NCI-H2171 treated with DMSO at 0.1 percent for 48 hours (cell line): ENCODE data around the gene TBC1D5.

Source experiments
- DNase-seq: peaks from one replicate; lab custom pipeline; 2025; lab: John Stamatoyannopoulos, UW

The TBC1D5 gene

DNA sequence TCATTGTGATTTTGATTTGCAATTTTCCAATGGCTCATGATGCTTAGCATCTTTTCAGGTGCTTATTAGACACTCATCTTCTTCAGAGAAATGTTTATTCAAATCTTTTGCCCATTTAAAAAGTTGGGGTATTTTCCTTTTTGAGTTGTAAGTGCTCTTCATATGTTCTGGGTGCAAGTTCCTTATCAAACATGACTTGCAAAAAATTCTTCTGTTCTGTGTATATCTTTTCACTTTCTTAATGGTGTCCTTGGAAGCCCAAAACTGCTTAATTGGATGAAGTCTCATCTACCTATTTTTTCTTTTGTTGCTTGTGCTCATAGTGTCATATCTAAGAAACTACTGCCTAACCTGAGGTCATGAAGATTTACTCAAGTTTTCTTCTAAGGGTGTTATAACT, 524.8 kb downstream of the TBC1D5 start:
- no peak for DNase-seq

DNA sequence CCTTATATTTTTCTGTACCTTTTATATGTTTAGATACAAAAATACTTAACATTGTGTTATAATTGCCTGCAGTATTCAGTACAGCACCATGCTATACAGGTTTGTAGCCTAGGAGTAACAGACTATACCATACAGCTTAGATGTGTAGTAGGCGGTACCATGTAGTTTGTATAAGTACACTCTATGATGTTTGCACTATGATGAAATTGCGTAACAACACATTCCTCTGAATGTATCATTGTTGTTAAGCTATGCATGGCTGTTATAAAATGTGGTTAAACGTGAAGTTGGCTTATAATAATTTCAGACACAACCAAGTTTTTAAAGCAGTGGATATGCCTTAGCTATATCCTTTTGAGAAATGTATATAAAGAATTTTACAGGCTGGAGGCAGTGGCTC, 529.3 kb downstream of the TBC1D5 start:
- no peak for DNase-seq

DNA sequence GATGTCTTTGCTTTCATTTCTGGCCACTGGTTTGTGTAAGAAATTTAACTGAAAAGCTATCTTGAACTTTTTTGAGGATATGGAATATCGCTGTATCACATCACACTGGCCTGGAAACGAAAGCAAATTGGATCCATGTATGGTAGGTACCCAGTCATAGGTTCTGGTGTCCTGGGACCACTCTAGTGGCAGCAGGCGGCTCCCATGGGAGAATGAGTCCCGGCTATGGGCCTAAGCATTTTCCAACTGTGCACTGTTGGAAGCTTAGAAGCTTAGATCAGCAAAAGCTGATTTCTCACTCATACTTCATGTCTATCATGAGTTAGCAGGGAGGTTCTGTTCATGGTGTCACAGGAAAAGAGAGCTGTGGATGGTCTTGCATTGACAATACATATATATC, 534.5 kb downstream of the TBC1D5 start:
- DNase-seq = no peak

DNA sequence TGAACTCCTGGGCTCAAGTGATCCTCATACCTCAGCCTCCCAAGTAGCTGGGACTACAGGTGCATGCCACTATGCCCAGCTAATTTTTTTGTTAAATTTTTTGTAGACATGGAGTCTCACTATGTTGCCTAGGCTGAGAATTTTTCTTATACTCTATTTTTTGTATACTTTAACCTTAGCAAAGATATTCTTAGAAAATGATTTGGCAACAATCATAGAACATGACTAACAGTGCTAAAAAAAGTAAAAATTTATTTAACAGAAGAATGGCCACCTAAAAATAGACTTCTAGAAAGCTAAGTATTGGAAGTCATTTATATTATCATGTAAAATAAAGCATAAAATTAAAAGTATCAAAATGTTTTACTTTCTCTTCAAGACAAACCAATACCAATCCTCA, 535.4 kb downstream of the TBC1D5 start:
- no peak for DNase-seq

DNA sequence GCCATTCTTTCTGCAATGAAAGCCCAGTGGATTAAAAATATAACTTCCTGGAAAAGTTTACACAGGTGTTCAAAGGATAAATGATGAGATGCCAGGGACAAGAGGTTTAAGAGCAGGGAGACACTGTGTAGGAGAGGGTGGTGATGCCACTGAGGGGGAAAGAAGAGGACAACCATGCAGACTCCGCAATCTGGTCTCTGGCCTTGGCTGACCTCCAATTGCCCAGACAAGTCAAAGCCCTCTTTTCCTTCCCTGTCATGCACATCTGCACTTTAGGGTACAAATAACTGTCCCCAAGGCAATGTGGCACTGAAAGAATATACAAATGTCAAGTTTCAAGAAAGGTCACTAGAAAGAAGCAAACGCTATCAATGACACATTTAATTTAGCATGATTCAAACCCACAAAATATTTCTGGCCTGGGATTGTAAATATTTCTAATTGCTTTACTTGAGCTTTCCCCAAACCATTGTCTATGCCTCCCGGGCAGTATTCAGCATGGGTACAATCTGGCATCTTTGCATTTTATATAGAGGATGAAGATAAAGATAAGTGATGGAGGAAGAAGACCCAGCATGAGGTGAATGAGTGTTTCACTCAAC, 538.3 kb downstream of the TBC1D5 start:
- DNase-seq = no peak

DNA sequence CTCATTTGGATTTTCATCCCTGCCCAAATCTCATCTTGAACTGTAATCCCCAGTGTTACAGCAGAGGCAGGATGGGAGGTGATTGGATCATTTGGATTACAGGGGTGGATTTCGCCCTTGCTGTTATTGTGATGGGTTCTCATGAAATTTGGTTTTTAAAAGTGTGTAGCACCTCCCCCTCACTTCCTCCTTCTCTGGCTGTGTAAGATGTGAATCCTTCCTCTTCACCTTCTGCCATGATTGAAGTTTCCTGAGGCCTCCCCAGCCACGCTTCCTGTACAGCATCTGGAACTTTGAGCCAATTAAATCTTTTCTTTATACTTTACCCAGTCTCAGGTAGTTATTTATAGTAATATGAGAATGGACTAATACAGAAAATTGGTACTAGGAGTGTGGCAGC, 540.9 kb downstream of the TBC1D5 start:
- no peak for DNase-seq

DNA sequence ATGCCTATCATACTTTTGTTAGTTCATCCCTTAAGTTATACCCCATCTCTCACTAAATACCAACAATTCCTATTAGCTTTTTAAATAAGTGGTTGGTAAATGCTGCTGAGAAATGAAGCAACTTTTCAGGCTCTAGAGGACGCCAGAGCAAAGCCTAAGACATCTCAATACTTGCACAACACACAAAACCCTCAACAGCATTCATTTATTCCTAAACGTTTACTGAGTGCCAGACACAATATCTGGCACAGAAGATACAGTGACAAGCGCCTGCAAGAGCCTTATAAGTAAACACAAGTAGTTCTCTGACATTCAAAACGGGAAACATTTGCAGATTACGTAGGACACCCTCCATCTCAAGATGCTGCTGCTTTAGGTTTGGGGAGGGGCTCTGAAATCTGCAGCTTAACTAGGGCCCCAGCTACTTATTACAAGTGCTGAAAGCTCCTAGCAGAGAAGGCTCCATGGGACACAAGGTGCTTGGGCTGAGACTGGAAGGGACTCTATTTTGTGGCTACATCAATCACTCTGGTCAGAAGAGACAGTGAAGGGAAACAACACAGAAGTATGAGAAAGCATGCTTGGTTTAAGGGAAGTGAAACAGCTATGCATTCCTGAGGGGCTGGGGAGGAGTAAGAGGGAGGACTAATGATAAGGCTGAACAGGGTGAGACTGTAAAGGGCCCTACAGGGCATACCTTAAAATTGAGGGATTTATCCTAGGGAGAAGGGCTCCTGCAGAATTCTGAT, 546.4 kb downstream of the TBC1D5 start:
- no peak for DNase-seq

DNA sequence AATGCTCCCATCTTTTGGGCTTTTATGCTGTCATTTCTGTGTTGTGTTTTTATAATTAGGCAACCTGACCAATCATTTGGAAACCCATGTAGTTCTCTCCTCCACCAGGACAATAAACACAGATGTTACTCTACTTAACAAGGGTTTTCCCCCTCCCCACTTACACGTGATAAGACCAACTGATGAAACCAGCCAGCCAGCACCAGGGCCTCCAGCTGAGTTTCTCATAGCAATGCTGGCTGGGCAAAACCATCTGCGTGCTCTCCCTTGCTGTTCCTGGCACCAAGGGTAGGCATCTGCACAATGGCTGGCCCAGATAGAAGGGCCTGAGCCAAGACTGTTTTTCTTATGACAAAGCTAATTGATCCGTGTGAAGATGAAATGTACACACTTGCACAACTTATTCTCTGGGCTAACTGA, 547.2 kb downstream of the TBC1D5 start:
- peak; percentile 89 for DNase-seq

DNA sequence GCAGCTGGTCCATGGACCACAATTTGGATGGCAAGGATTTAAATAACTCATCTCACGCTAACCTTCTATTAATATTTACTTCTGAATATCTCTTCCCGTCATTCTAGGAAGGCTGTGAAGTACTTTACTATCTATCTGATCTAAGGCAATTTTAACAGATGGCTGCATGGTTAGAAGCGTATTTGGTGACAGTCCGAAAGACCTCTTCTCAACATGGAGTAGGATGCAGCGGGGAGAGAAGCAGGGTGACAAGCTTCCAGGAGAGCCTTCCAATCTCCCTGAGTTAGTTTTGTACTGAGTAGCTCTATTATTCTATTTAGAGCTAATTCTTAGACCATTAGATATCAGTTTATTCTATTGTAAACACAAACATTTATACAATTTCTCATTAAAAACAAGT, 548.3 kb downstream of the TBC1D5 start:
- DNase-seq = peak; percentile 77

DNA sequence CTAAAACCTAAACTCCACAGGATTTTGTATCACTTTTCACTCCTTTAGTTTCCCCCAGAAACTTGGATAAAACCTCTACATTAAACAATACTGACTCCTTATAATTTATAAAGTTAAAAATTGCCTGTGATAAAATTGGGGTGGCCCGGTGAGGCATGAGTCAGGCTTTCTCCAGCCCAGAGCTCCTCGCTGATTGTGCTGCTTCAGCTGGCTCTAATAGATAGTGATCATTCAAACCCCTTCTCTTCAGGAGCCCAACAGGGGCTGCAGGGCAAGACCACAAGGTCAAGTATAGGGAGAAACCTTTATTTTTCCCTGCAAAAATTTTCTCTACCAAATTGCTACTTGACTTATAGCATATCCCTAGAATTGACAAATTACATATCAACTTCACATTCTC, 549.4 kb downstream of the TBC1D5 start:
- no peak for DNase-seq

DNA sequence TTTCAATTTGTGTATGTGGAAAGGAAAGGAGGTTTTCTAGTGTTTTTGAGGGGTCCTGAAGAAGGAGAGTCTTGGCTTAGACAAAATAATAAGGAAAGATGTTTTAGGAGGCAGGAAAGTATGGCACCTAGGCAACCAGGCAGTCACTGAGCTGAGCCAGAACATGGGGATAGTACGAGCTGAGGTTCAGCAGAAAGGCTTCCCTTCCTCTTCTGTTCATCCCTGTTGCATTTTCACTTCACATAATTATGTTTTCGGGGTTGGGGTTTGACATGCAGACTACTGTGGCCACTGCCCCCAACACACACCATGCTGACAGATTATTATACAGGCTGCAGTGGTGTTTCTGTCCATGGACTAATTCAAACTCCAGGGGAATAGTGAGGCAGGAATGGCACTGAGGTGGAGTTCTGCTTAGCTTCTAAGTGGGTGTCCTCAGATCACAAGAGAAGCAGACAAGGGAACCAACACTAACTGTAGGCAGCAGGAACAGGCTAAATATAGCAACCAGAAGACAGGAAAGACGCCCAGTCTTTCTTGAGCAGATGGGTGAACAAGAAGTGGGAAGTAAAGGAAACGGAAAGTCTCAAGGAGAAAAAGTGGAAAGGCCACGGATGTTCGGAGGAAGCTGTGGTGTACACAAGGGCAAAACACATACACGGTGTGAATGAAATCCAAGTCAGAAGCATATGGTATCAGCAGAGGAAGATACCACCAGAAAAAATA, 551.9 kb downstream of the TBC1D5 start:
- no peak for DNase-seq

DNA sequence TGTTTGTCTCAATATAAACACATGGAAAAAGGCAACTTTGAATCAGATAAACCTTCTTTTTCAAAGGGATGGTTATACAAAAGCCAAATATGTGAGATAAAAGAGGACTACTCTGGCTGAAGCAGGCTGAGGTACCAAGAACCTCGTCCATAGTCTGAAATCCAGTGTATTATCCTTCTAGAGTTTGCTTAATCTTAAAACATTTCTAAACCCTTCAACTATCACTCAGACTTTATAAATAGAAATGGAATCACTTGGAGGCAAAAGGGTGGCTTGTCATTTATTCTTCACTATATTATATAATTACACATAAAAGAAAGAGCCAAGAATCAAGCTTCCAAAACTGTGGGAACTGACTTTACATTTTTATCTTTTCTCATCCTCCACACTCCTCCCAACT, 554.1 kb downstream of the TBC1D5 start:
- no peak for DNase-seq

DNA sequence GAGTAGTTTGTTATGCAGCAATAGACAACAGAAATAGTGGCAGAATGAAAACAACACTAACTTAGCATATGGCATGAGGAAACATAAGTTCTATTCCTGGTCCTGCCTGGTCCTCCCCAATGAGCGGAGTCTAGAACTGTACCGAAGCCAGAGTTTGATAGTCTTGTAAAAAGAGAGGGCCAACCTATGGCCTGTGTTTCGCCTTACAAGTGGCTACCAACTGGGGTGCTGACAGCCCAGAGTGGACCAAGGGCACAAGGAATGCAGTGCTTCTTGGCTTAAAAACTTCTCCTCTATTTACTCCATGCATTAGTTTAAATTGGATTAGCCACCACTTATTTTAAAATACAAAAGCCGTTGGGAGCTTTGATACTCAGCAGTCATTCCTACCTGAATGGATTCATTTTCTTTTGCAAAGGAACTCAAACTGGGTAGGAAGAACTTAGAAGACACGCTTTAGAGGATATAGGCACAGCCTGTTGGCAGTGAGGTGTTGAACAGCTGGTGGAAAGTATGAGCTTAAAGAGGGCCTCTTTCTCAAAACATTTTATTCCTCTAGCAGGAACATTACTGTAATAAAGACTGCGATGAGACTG, 554.7 kb downstream of the TBC1D5 start:
- DNase-seq = no peak

DNA sequence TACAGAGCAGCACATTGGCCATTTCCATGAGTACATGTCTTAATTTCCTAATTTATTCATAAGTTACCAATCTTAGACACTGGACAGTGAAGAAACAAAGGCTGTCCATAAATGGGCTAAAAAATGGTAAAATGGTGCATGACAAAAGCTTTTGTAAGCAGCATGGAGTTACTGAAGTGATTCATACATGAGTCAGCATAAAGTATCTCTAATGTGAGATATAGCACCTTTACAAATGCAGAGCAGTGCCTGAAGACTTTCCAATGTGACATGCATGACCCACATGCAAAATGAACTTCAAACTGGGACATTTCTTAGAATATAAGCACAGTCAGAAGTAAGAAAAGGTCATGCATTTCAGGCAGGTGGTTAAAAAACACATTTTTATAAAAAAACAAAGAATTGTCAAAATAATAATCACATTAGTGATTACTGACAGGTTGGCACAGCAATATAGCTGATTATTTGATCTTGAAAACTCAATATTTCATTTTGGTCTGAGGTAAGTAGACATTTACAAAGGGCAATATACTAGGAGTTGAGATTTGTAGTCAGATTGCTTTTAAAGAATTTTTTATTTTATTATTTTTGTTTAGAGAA, 558.4 kb downstream of the TBC1D5 start:
- DNase-seq = no peak

DNA sequence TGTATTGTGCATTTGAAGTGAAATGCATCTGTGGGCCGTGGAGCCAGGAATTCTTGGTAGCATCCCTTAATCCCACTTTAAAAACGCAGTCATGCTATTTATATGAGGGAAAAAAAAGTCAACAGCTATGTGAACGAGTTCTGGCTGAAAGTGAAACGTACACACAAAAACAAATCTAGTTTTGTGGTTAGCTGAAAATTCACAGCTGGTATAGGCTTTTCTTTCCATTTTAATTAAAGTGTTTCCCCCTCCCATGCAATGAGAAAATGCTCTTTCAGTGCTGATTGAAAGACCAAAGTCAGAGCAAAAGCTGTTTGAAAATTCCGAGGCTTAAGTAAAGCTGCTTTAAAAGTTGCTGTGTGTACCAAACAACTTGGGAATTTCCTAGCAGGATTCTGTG, 560.3 kb downstream of the TBC1D5 start:
- DNase-seq = no peak

DNA sequence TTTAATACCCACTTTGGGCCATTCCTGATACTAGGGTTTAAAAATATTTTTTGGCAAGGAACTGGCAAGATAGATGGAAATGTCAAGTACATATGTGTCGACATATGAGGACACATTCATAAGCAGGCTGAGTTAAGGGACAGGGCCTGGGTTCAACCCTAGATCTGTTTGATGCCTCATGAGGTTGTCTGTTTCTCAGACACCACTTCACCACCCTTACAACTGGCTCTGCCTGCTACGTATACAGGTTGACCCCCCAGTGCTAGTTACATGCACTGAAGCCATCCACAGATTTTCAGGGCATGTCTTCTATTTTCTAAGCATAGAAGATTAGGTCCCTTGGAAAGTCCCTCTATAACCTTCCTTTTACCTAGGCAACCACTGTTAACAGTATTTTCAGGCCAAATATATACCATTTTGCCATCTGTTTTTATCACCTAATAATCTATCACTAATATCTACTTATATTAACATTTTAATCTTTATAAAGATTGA, 561.0 kb downstream of the TBC1D5 start:
- DNase-seq = no peak

DNA sequence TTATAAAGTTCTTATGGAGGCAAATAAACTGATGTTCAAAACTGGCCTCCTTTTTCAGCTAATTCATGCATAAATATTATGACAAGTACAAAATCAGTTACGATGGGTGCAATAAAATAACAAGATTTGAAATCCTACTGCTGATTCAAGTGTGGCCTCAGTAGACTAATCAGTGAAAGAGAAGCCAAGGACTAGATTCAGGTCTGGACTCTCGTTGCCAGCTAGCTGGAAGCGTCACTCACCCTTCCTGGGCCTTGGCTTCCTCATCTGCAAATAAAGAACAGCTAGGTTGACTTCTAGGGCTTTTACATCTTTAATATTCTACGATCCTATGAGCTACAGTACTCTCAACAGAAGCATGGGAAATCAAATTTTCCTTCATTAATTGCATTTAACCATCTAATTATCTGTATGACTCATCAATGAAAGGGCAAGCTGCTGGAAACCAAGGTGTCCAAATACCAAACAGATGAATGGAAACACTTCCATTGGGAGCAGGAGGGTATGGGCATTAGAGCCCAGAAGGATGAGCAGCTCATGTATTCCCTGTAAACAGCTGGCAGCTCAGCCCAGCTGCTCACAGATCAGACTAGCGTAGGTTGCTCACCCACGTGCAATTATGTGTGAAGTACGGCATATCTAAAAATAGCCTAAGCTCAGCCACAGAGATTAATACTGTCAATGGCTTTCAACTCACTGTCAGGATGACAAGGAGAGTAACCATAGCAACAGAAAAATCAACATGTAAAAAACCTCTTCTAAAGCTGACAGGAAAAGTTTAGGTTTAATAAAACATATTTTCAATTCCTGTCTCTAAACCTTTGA, 562.8 kb downstream of the TBC1D5 start:
- DNase-seq = peak; percentile 75

DNA sequence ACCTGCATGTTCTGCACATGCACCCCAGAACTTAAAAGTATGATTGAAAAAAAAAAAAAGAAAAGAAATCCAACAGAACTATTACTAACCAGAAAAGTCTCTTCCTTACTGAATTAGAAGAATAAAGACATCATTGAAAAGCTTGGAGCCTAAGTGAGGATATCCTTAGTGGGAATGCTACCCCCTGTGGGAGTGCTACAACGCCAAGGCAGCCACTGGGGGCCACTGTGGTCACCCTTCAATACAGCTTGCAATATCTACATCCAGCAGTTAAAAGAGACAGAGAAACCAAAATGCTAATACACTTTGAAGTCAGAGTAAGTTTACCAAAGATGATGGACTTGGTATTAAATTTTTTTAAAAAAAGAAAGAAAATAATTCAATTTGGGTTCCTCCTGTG, 565.7 kb downstream of the TBC1D5 start:
- DNase-seq = no peak

DNA sequence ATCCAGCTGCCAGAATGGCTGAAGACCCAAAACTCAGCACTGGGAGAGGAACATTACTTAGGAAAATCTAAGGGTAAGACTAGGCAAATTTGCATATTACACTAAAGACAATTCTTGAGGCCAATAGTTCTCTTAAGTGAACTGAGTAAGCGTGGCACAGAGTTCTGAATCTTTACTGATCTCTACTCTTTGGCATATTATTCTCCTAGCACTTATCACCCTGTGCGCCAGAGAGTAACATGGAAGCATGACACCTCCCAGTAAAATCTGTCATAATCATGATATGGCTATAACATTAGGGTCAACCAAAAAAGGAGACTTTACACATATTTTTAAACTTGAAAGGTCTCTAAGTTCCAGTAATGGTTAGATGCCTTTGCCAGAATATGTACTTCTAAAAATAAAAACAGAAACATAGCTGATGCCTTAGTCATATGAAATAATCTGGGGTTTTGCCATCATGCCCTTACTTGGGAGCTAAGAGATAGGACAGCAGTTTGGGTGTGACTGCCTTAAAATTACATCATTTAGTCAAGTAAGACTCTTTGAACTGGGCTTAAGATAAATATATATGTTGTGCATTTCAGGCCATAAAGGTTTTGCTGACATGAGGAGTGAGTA, 567.1 kb downstream of the TBC1D5 start:
- DNase-seq = no peak

DNA sequence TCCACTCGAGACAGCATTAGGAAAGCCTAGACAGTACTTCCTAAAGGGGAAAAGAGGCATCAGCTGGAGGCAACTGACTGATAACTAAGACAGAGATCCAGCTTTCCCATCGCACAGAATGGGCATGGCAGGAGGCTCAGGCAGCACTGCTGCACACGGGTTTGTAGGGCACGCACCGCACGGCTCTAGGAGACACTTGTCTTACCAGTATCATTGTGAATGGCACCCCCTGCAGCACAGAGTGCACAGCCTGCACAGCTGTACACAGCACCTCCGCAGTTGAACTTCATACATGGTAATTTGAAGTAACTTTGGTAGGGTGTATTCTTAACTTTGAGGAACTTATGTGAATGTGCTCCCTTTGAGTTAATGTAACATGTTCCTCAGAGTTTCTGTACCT, 576.1 kb downstream of the TBC1D5 start:
- DNase-seq = no peak

DNA sequence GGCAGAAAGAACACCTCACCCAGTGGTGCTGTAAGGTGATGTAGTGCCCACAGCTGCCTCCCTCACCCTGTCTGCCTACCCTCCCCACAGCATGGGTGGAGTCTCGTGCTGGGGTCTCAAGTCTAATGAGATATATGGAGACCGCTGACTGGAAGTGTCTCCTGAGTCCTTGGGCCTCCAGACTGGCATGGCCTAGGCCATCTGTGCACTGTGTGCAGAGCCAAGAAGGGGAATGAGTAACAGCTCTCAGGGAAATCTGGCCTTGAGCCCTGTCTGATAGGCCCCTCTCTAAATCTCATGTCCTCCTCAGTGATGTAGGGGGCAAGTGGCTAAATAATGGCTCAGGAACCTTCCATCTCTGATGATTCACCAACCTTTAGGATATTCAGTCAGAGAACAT, 580.3 kb downstream of the TBC1D5 start:
- DNase-seq = peak; percentile 1
